Osteoblast (primary cell): Measurements from ENCODE around the gene MEGF11. TPM values are rescaled to one million over a fixed set of nuclear protein-coding genes. Genes with fewer than 3 reads are reported as not detected.

Experiments
- DNase-seq: peaks from one replicate; pipeline ENCODE4 v3.0.0; 2011; ENCODE audit warnings: low spot score, mixed read lengths; ENCODE audit not compliant: insufficient read length; ENCODE audit errors: missing footprints
- H2AFZ ChIP-seq: 2 replicates; pipeline ENCODE4 v1.6.0; 2011; ENCODE audit warnings: mild to moderate bottlenecking, low read length
- H3K27ac ChIP-seq: 2 replicates; pipeline ENCODE4 v1.5.1; 2011; ENCODE audit warnings: mild to moderate bottlenecking, low read depth, low read length, moderate library complexity
- H3K27me3 ChIP-seq: 2 replicates; pipeline ENCODE4 v1.6.0; 2012; ENCODE audit warnings: mild to moderate bottlenecking, control low read depth, inconsistent platforms, low read length, moderate library complexity; ENCODE audit not compliant: insufficient read depth
- H3K36me3 ChIP-seq: 2 replicates; pipeline ENCODE4 v1.5.1; 2011; ENCODE audit warnings: mild to moderate bottlenecking, low read length, control low read depth, moderate library complexity; ENCODE audit not compliant: insufficient read depth
- H3K4me1 ChIP-seq: 2 replicates; pipeline ENCODE4 v1.5.1; 2011; ENCODE audit warnings: mild to moderate bottlenecking, low read length, control low read depth, moderate library complexity; ENCODE audit not compliant: insufficient read depth
- H3K4me2 ChIP-seq: 2 replicates; pipeline ENCODE4 v1.6.0; 2011; ENCODE audit warnings: mild to moderate bottlenecking, low read length; ENCODE audit not compliant: insufficient read depth
- H3K4me3 ChIP-seq: fragments of 200-600 bp; sonication (generic); 3 replicates; pipeline ENCODE4 v1.5.1; 2012; ENCODE audit warnings: mild to moderate bottlenecking, low read length, inconsistent platforms; ENCODE audit not compliant: insufficient read depth
- H3K79me2 ChIP-seq: 2 replicates; pipeline ENCODE4 v1.6.0; 2012; ENCODE audit warnings: mild to moderate bottlenecking, low read length, control low read depth, inconsistent platforms; ENCODE audit not compliant: insufficient read depth
- H3K9me3 ChIP-seq: 2 replicates; pipeline ENCODE4 v1.5.1; 2011; ENCODE audit warnings: low read depth, low read length, control low read depth
- H4K20me1 ChIP-seq: 2 replicates; pipeline ENCODE4 v1.6.0; 2012; ENCODE audit warnings: mild to moderate bottlenecking, low read length, control low read depth; ENCODE audit not compliant: insufficient read depth
- CTCF ChIP-seq: IDR thresholded peaks from 2 replicates; pipeline ENCODE4 v1.5.1; 2011; ENCODE audit warnings: mild to moderate bottlenecking, low read depth, low read length, moderate library complexity; ENCODE audit errors: extremely low read depth
- total RNA-seq: library from RNA; depleted of rRNA; stranded (reverse); fragments of >200 nt; gene quantifications from 2 replicates; pipeline ENCODE4 v1.2.3, GENCODE V29; 2012

Gene MEGF11
- total RNA-seq, 1 donor: not detected

GRCh38 chr15:66097151-66098021, 156.2 kb downstream of the MEGF11 start:
- peaks cover 25% of the 10 kb centered on the region for H3K27me3 ChIP-seq

GRCh38 chr15:66096688-66097058, 156.9 kb downstream of the MEGF11 start:
- no peaks in the 10 kb centered on the region for H3K36me3 ChIP-seq
- no peaks in the 10 kb centered on the region for H4K20me1 ChIP-seq
- no peaks in the 10 kb centered on the region for H3K79me2 ChIP-seq
- H3K4me2 ChIP-seq: no peak overlapping the region
- H3K4me1 ChIP-seq: no peaks in the 10 kb centered on the region
- peaks cover 20% of the 10 kb centered on the region for H3K27me3 ChIP-seq
- H3K27ac ChIP-seq: no peak overlapping the region
- no peak overlapping the region for H2AFZ ChIP-seq
- H3K4me3 ChIP-seq: no peak overlapping the region
- TF ChIP-seq CTCF: no peak
- DNase-seq: no peak
- no peaks in the 10 kb centered on the region for H3K9me3 ChIP-seq

More at GRCh38 chr15:66097151-66098021, 156.2 kb downstream of the MEGF11 start:
- Histone ChIP-seq H2AFZ (no peak overlapping the region), H3K27ac (no peak overlapping the region), H3K4me1 (no peaks in the 10 kb centered on the region), H3K9me3 (no peaks in the 10 kb centered on the region), H3K4me3 (no peak overlapping the region), H3K4me2 (no peak overlapping the region), H3K79me2 (no peaks in the 10 kb centered on the region), H3K36me3 (no peaks in the 10 kb centered on the region), H4K20me1 (no peaks in the 10 kb centered on the region)
- DNase-seq: peak; percentile 58
- TF ChIP-seq CTCF: no peak

- no peak for TF ChIP-seq CTCF
- Histone ChIP-seq H3K79me2 (no peaks in the 10 kb centered on the region), H3K4me1 (no peaks in the 10 kb centered on the region), H2AFZ (no peak overlapping the region), H3K4me2 (no peak overlapping the region), H3K27me3 (peaks cover 20% of the 10 kb centered on the region), H3K4me3 (no peak overlapping the region), H3K36me3 (no peaks in the 10 kb centered on the region), H3K27ac (no peak overlapping the region), H3K9me3 (no peaks in the 10 kb centered on the region), H4K20me1 (no peaks in the 10 kb centered on the region)
- peak; percentile 42 for DNase-seq
These were observed 157.5 kb downstream of the MEGF11 start for GRCh38 chr15:66095871-66096687.

GRCh38 chr15:66094331-66094730, 159.2 kb downstream of the MEGF11 start:
- no peak overlapping the region for H3K27ac ChIP-seq
- H3K9me3 ChIP-seq: no peaks in the 10 kb centered on the region
- H2AFZ ChIP-seq: no peak overlapping the region
- no peak for DNase-seq
- H3K79me2 ChIP-seq: no peaks in the 10 kb centered on the region
- no peak for TF ChIP-seq CTCF
- no peak overlapping the region for H3K4me2 ChIP-seq
- H3K27me3 ChIP-seq: peaks cover 24% of the 10 kb centered on the region
- no peak overlapping the region for H3K4me3 ChIP-seq
- H3K36me3 ChIP-seq: no peaks in the 10 kb centered on the region
- no peaks in the 10 kb centered on the region for H4K20me1 ChIP-seq
- no peaks in the 10 kb centered on the region for H3K4me1 ChIP-seq
